ENCODE results near the gene UROD.

DNA sequence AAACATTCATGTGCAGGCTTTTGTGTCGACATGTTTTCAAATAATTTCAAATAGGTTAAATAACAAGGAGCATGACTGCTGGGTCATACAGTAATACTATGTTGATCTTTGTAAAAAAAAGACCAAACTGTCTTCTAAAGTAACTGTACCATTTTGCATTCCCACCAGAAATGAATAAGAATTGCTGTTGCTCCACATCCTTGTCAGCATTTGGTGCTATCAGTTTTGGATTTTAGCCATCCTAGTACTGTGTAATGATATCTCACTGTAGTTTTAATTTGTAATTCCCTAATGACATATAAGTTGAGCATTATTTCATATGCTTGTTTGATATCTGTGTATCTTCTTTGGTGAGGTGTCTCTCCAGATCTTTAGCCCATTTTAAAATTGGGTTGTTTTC is 11.6 kb downstream of the UROD start:
- TF ChIP-seq, protein P1, sequence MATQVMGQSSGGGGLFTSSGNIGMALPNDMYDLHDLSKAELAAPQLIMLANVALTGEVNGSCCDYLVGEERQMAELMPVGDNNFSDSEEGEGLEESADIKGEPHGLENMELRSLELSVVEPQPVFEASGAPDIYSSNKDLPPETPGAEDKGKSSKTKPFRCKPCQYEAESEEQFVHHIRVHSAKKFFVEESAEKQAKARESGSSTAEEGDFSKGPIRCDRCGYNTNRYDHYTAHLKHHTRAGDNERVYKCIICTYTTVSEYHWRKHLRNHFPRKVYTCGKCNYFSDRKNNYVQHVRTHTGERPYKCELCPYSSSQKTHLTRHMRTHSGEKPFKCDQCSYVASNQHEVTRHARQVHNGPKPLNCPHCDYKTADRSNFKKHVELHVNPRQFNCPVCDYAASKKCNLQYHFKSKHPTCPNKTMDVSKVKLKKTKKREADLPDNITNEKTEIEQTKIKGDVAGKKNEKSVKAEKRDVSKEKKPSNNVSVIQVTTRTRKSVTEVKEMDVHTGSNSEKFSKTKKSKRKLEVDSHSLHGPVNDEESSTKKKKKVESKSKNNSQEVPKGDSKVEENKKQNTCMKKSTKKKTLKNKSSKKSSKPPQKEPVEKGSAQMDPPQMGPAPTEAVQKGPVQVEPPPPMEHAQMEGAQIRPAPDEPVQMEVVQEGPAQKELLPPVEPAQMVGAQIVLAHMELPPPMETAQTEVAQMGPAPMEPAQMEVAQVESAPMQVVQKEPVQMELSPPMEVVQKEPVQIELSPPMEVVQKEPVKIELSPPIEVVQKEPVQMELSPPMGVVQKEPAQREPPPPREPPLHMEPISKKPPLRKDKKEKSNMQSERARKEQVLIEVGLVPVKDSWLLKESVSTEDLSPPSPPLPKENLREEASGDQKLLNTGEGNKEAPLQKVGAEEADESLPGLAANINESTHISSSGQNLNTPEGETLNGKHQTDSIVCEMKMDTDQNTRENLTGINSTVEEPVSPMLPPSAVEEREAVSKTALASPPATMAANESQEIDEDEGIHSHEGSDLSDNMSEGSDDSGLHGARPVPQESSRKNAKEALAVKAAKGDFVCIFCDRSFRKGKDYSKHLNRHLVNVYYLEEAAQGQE (IDR thresholded peaks at IDR 0.05; ENCODE audit: insufficient read depth in 1 of 2, low read depth in 2 of 2, low read length in 2 of 2): no peak
- no peak for TF ChIP-seq TAF1 (IDR thresholded peaks at IDR 0.05; ENCODE audit: borderline replicate concordance, insufficient read depth, low read length)
- no peak for TF ChIP-seq SIN3A (IDR thresholded peaks at IDR 0.05; ENCODE audit: borderline replicate concordance, insufficient read depth, low read length)
- TF ChIP-seq POLR2AphosphoS5 (IDR thresholded peaks at IDR 0.05; ENCODE audit: low read depth, low read length): no peak
